ENCODE measurements around the gene KRTAP10-10.

KRTAP10-10 gene

GRCh38 chr21:44670642-44671432 lies 33.7 kb downstream of the KRTAP10-10 start:
- Histone ChIP-seq H3K36me3 (ENCODE audit: control insufficient read depth in 1 of 2, insufficient read depth in 2 of 2, low read length in 2 of 2) (no peaks in the 10 kb centered on the region), H4K8ac (ENCODE audit: low read depth, low read length) (no peak overlapping the region), H3K9me3 (ENCODE audit: insufficient read depth, low read depth, low read length) (peaks cover 19% of the 10 kb centered on the region), H3K4me2 (ENCODE audit: low read length) (no peak overlapping the region), H2BK5ac (ENCODE audit: low read depth, low read length, poor library complexity) (no peak overlapping the region), H3K4ac (ENCODE audit: low read depth, low read length) (no peak overlapping the region), H4K12ac (ENCODE audit: low read depth, low read length) (no peak overlapping the region), H3K79me2 (ENCODE audit: control insufficient read depth, insufficient read depth, low read length, poor library complexity) (peaks cover 2% of the 10 kb centered on the region), H3K4me3 (ENCODE audit: low read depth, low read length) (no peak overlapping the region), H3K4me1 (ENCODE audit: control insufficient read depth in 1 of 2, insufficient read depth in 2 of 2, low read length in 2 of 2) (no peaks in the 10 kb centered on the region), H2BK120ac (ENCODE audit: insufficient read depth, low read length, poor library complexity) (no peak overlapping the region), H2AK5ac (ENCODE audit: low read length) (no peak overlapping the region), H2BK12ac (ENCODE audit: low read length) (no peak overlapping the region), H4K91ac (ENCODE audit: low read depth, low read length) (no peak overlapping the region), H3K23ac (ENCODE audit: low read length) (no peak overlapping the region), H3K27ac (ENCODE audit: low read depth, low read length) (no peak overlapping the region), H2AFZ (ENCODE audit: insufficient read depth, low read length, poor library complexity) (no peak overlapping the region), H3K18ac (ENCODE audit: low read length) (no peak overlapping the region), H3K79me1 (ENCODE audit: low read length) (no peaks in the 10 kb centered on the region), H3K9ac (ENCODE audit: low read length) (peak overlapping the region; percentile 37), H3K27me3 (ENCODE audit: insufficient read depth, low read length) (no peaks in the 10 kb centered on the region), H3K14ac (ENCODE audit: low read length) (no peak overlapping the region)
- no peak for DNase-seq
- WGBS (ENCODE audit: extremely low coverage, insufficient coverage, insufficient read length): no CpG with 5 or more reads among the region's 3 CpGs

GRCh38 chr21:44671911-44672310 lies 34.8 kb downstream of the KRTAP10-10 start:
- Histone ChIP-seq H2AK5ac (ENCODE audit: low read length) (no peak overlapping the region), H4K12ac (ENCODE audit: low read depth, low read length) (no peak overlapping the region), H2AFZ (ENCODE audit: insufficient read depth, low read length, poor library complexity) (no peak overlapping the region), H3K27ac (ENCODE audit: low read depth, low read length) (no peak overlapping the region), H3K4ac (ENCODE audit: low read depth, low read length) (no peak overlapping the region), H3K23ac (ENCODE audit: low read length) (no peak overlapping the region), H3K79me1 (ENCODE audit: low read length) (no peaks in the 10 kb centered on the region), H3K14ac (ENCODE audit: low read length) (no peak overlapping the region), H3K9me3 (ENCODE audit: insufficient read depth, low read depth, low read length) (peaks cover 15% of the 10 kb centered on the region), H3K79me2 (ENCODE audit: control insufficient read depth, insufficient read depth, low read length, poor library complexity) (no peaks in the 10 kb centered on the region), H3K27me3 (ENCODE audit: insufficient read depth, low read length) (no peaks in the 10 kb centered on the region), H2BK12ac (ENCODE audit: low read length) (no peak overlapping the region), H4K8ac (ENCODE audit: low read depth, low read length) (no peak overlapping the region), H3K9ac (ENCODE audit: low read length) (no peak overlapping the region), H3K18ac (ENCODE audit: low read length) (no peak overlapping the region), H4K91ac (ENCODE audit: low read depth, low read length) (no peak overlapping the region), H2BK120ac (ENCODE audit: insufficient read depth, low read length, poor library complexity) (no peak overlapping the region), H3K4me3 (ENCODE audit: low read depth, low read length) (no peak overlapping the region), H2BK5ac (ENCODE audit: low read depth, low read length, poor library complexity) (no peak overlapping the region), H3K36me3 (ENCODE audit: control insufficient read depth in 1 of 2, insufficient read depth in 2 of 2, low read length in 2 of 2) (no peaks in the 10 kb centered on the region), H3K4me2 (ENCODE audit: low read length) (no peak overlapping the region), H3K4me1 (ENCODE audit: control insufficient read depth in 1 of 2, insufficient read depth in 2 of 2, low read length in 2 of 2) (no peaks in the 10 kb centered on the region)
- no peak for DNase-seq
- WGBS (ENCODE audit: extremely low coverage, insufficient coverage, insufficient read length): no CpG with 5 or more reads among the region's 1 CpG

GRCh38 chr21:44677881-44678280 lies 40.7 kb downstream of the KRTAP10-10 start:
- Histone ChIP-seq H3K27me3 (ENCODE audit: insufficient read depth, low read length) (no peaks in the 10 kb centered on the region), H4K8ac (ENCODE audit: low read depth, low read length) (no peak overlapping the region), H3K79me2 (ENCODE audit: control insufficient read depth, insufficient read depth, low read length, poor library complexity) (no peaks in the 10 kb centered on the region), H3K4me2 (ENCODE audit: low read length) (no peak overlapping the region), H2AK5ac (ENCODE audit: low read length) (no peak overlapping the region), H3K9ac (ENCODE audit: low read length) (no peak overlapping the region), H3K4me3 (ENCODE audit: low read depth, low read length) (no peak overlapping the region), H3K27ac (ENCODE audit: low read depth, low read length) (no peak overlapping the region), H3K4me1 (ENCODE audit: control insufficient read depth in 1 of 2, insufficient read depth in 2 of 2, low read length in 2 of 2) (no peaks in the 10 kb centered on the region), H2BK120ac (ENCODE audit: insufficient read depth, low read length, poor library complexity) (no peak overlapping the region), H3K36me3 (ENCODE audit: control insufficient read depth in 1 of 2, insufficient read depth in 2 of 2, low read length in 2 of 2) (no peaks in the 10 kb centered on the region), H2BK12ac (ENCODE audit: low read length) (no peak overlapping the region), H4K12ac (ENCODE audit: low read depth, low read length) (no peak overlapping the region), H3K79me1 (ENCODE audit: low read length) (no peaks in the 10 kb centered on the region), H3K9me3 (ENCODE audit: insufficient read depth, low read depth, low read length) (no peaks in the 10 kb centered on the region), H4K91ac (ENCODE audit: low read depth, low read length) (no peak overlapping the region), H2AFZ (ENCODE audit: insufficient read depth, low read length, poor library complexity) (no peak overlapping the region), H3K18ac (ENCODE audit: low read length) (no peak overlapping the region), H3K14ac (ENCODE audit: low read length) (no peak overlapping the region), H3K4ac (ENCODE audit: low read depth, low read length) (no peak overlapping the region), H3K23ac (ENCODE audit: low read length) (no peak overlapping the region), H2BK5ac (ENCODE audit: low read depth, low read length, poor library complexity) (no peak overlapping the region)
- no CpG with 5 or more reads among the region's 13 CpGs for WGBS (ENCODE audit: extremely low coverage, insufficient coverage, insufficient read length)
- no peak for DNase-seq

GRCh38 chr21:44681152-44681551 lies 44.0 kb downstream of the KRTAP10-10 start:
- Histone ChIP-seq H3K4me3 (ENCODE audit: low read depth, low read length) (no peak overlapping the region), H3K4me1 (ENCODE audit: control insufficient read depth in 1 of 2, insufficient read depth in 2 of 2, low read length in 2 of 2) (no peaks in the 10 kb centered on the region), H3K79me1 (ENCODE audit: low read length) (no peaks in the 10 kb centered on the region), H3K9me3 (ENCODE audit: insufficient read depth, low read depth, low read length) (peaks cover 2% of the 10 kb centered on the region), H3K27me3 (ENCODE audit: insufficient read depth, low read length) (no peaks in the 10 kb centered on the region), H3K36me3 (ENCODE audit: control insufficient read depth in 1 of 2, insufficient read depth in 2 of 2, low read length in 2 of 2) (no peaks in the 10 kb centered on the region), H2AK5ac (ENCODE audit: low read length) (no peak overlapping the region), H2BK120ac (ENCODE audit: insufficient read depth, low read length, poor library complexity) (no peak overlapping the region), H3K23ac (ENCODE audit: low read length) (no peak overlapping the region), H4K91ac (ENCODE audit: low read depth, low read length) (no peak overlapping the region), H3K9ac (ENCODE audit: low read length) (no peak overlapping the region), H3K18ac (ENCODE audit: low read length) (no peak overlapping the region), H2BK5ac (ENCODE audit: low read depth, low read length, poor library complexity) (no peak overlapping the region), H4K12ac (ENCODE audit: low read depth, low read length) (no peak overlapping the region), H3K14ac (ENCODE audit: low read length) (no peak overlapping the region), H4K8ac (ENCODE audit: low read depth, low read length) (no peak overlapping the region), H3K4ac (ENCODE audit: low read depth, low read length) (no peak overlapping the region), H2AFZ (ENCODE audit: insufficient read depth, low read length, poor library complexity) (no peak overlapping the region), H3K4me2 (ENCODE audit: low read length) (no peak overlapping the region), H3K27ac (ENCODE audit: low read depth, low read length) (no peak overlapping the region), H3K79me2 (ENCODE audit: control insufficient read depth, insufficient read depth, low read length, poor library complexity) (no peaks in the 10 kb centered on the region), H2BK12ac (ENCODE audit: low read length) (no peak overlapping the region)
- DNase-seq: no peak
- no CpG with 5 or more reads among the region's 11 CpGs for WGBS (ENCODE audit: extremely low coverage, insufficient coverage, insufficient read length)

Measured in trophoblast cell (in vitro differentiated cells and primary cell).